Dermis lymphatic vessel endothelial cell (primary cell): ENCODE results near the gene RHOBTB3. TPM values are rescaled to one million over a fixed set of nuclear protein-coding genes. Genes with fewer than 3 reads are reported as not detected.

ENCODE experiments used
- total RNA-seq: library from RNA; depleted of rRNA; stranded (reverse); fragments of >200 nt; gene quantifications from 2 replicates; pipeline ENCODE4 v1.2.1, GENCODE V29; 2014

The RHOBTB3 gene
- total RNA-seq: 22.8 and 39.9 TPM in 2 replicates

GRCh38 chr5:95730730-95731570, at the start of gene RHOBTB3:
RHOBTB3 (plus strand) TSS chr5:95731336; CDS start chr5:95731683, 347 bp downstream.

GRCh38 chr5:95682891-95683290, 48.2 kb upstream of the RHOBTB3 start, which contains the start of gene SPATA9:
SPATA9 (minus strand) TSS chr5:95682991; CDS start chr5:95682854, 137 bp downstream.

GRCh38 chr5:95822542-95823181, 91.5 kb downstream of the RHOBTB3 start, which contains the start of gene GLRX:
GLRX (minus strand) TSS chr5:95822726; CDS start chr5:95822662, 64 bp downstream.

Other genes starting within 250 kb of the RHOBTB3 start
- 86.0 and 111 TPM in 2 replicates for gene SKIC3, start 176.4 kb upstream of the RHOBTB3 start, total RNA-seq
- 2.4 and 2.6 TPM in 2 replicates for gene ARSK, start 176.2 kb upstream of the RHOBTB3 start, total RNA-seq
- gene GPR150, start 111.2 kb upstream of the RHOBTB3 start, total RNA-seq: under 0.01 TPM in 2 replicates
- gene RFESD, start 84.6 kb upstream of the RHOBTB3 start, total RNA-seq: 0.98 and 2.1 TPM in 2 replicates
- gene SPATA9, start 48.3 kb upstream of the RHOBTB3 start, total RNA-seq: 0.17 TPM in 1 of 2 replicates, not detected in the other
- gene GLRX, start 91.4 kb downstream of the RHOBTB3 start, total RNA-seq: 25.0 and 26.0 TPM in 2 replicates
- gene ELL2, start 230.5 kb downstream of the RHOBTB3 start, total RNA-seq: 14.2 and 17.0 TPM in 2 replicates